ENCODE measurements around the gene NT5C1B. TPM values are rescaled to one million over a fixed set of nuclear protein-coding genes. Genes with fewer than 3 reads are reported as not detected.

NT5C1B gene
- total RNA-seq, 4 donors from 2014 or later: 0.42 TPM; not detected in 3

- peaks cover 35 to 54% (median 44%) of the 10 kb centered on the region in 4 donors for H3K4me1 ChIP-seq
- no peaks in the 10 kb centered on the region for H3K27me3 ChIP-seq
- WGBS: 0% methylated on average over 12 of the region's 81 CpGs
- intact Hi-C loops (cut with DNase I): loop anchor here (5.0 kb wide), 1 partner anchor 182 kb away; no protein-coding TSS in a partner anchor
- peak within 1 kb of the TSS; percentile 97 to 100 (median 99) for H3K27ac ChIP-seq (replicated peaks in 1 of 4)
- peaks cover 0 to 5% (median 0%) of the 10 kb centered on the region in 4 donors for H3K9me3 ChIP-seq
- TF ChIP-seq POLR2AphosphoS5 (IDR thresholded peaks at IDR 0.05): peak; percentile 92 to 94
- peak; percentile 59 for TF ChIP-seq POLR2A (IDR thresholded peaks at IDR 0.05; ENCODE audit: low read depth)
- peak in 2 of 3 experiments; percentile 8 for TF ChIP-seq CTCF (IDR thresholded peaks at IDR 0.05)
- TF ChIP-seq EP300 (IDR thresholded peaks at IDR 0.05): no peak
- DNase-seq (ENCODE audit: extremely low spot score): peak; percentile 99
- H3K36me3 ChIP-seq: peaks cover 0 to 8% (median 4%) of the 10 kb centered on the region in 4 donors
- H3K4me3 ChIP-seq: peak within 1 kb of the TSS; percentile 75 to 95 (median 89)
Observed at GRCh38 chr2:18560031-18560796, 29.2 kb downstream of the NT5C1B start, which contains the start of gene RDH14. Gene RDH14 (minus strand): TSS chr2:18560653. CDS start chr2:18560572, 81 bp downstream.

GRCh38 chr2:18559531-18560030 is 29.8 kb downstream of the NT5C1B start:
- peaks cover 0 to 15% (median 7%) of the 10 kb centered on the region in 4 donors for H3K36me3 ChIP-seq
- peaks cover 0 to 5% (median 0%) of the 10 kb centered on the region in 4 donors for H3K9me3 ChIP-seq
- peak overlapping the region; percentile 75 to 95 (median 89) for H3K4me3 ChIP-seq
- intact Hi-C loops (cut with DNase I): loop anchor here (5.0 kb wide), 2 partner anchors 37 to 183 kb away; no protein-coding TSS in a partner anchor
- no peak for DNase-seq (ENCODE audit: extremely low spot score)
- peak overlapping the region; percentile 97 to 100 (median 99) for H3K27ac ChIP-seq (replicated peaks in 1 of 4)
- no peak for TF ChIP-seq CTCF (IDR thresholded peaks at IDR 0.05)
- no peak for TF ChIP-seq POLR2AphosphoS5 (IDR thresholded peaks at IDR 0.05)
- TF ChIP-seq POLR2A (IDR thresholded peaks at IDR 0.05; ENCODE audit: low read depth): no peak
- no peak for TF ChIP-seq EP300 (IDR thresholded peaks at IDR 0.05)
- WGBS: under 1% methylated on average over 11 of the region's 11 CpGs
- peaks cover 35 to 58% (median 47%) of the 10 kb centered on the region in 4 donors for H3K4me1 ChIP-seq
- no peaks in the 10 kb centered on the region for H3K27me3 ChIP-seq

GRCh38 chr2:18558458-18558857 is 30.9 kb downstream of the NT5C1B start:
- intact Hi-C loops (cut with DNase I): loop anchor here (5.0 kb wide), 1 partner anchor 36 kb away; no protein-coding TSS in a partner anchor
- no peak for DNase-seq (ENCODE audit: extremely low spot score)
- H3K27ac ChIP-seq (replicated peaks in 1 of 4): peak overlapping the region; percentile 97 to 100 (median 99)
- peak overlapping the region in 3 of 4 donors; percentile 75 to 95 (median 88) for H3K4me3 ChIP-seq
- no peaks in the 10 kb centered on the region for H3K9me3 ChIP-seq
- no peaks in the 10 kb centered on the region for H3K27me3 ChIP-seq
- H3K4me1 ChIP-seq: peaks cover 35 to 69% (median 58%) of the 10 kb centered on the region in 4 donors
- no peak for TF ChIP-seq EP300 (IDR thresholded peaks at IDR 0.05)
- WGBS: 67% methylated on average over 1 of the region's 1 CpG
- peaks cover 0 to 20% (median 10%) of the 10 kb centered on the region in 4 donors for H3K36me3 ChIP-seq

GRCh38 chr2:18557121-18557520 is 32.2 kb downstream of the NT5C1B start:
- Histone ChIP-seq H3K36me3 (peaks cover 0 to 20% (median 11%) of the 10 kb centered on the region in 4 donors), H3K27ac (replicated peaks in 1 of 4) (peak overlapping the region in 3 of 4 donors; percentile 97 to 99 (median 99)), H3K27me3 (no peaks in the 10 kb centered on the region), H3K4me3 (no peak overlapping the region), H3K9me3 (no peaks in the 10 kb centered on the region), H3K4me1 (peaks cover 42 to 83% (median 71%) of the 10 kb centered on the region in 4 donors)
- WGBS: 34% methylated on average over 2 of the region's 2 CpGs
- TF ChIP-seq POLR2AphosphoS5 (IDR thresholded peaks at IDR 0.05) (no peak), EP300 (IDR thresholded peaks at IDR 0.05) (no peak), POLR2A (IDR thresholded peaks at IDR 0.05; ENCODE audit: low read depth) (no peak), CTCF (IDR thresholded peaks at IDR 0.05) (no peak)
- no peak for DNase-seq (ENCODE audit: extremely low spot score)
- intact Hi-C loops (cut with DNase I): loop anchor here (5.0 kb wide), 1 partner anchor 35 kb away; no protein-coding TSS in a partner anchor

Measured in esophagus muscularis mucosa (tissue), 4 donors.